Mesendoderm (in vitro differentiated cells): ENCODE results near the gene AKNA. TPM values are rescaled to one million over a fixed set of nuclear protein-coding genes. Genes with fewer than 3 reads are reported as not detected.

Experiments
- DNase-seq: peaks from one replicate; pipeline ENCODE4 v3.0.0; 2013
- H2AK5ac ChIP-seq: 2 replicates; pipeline ENCODE4 v1.6.1; 2013; ENCODE audit warnings: low read length, inconsistent platforms
- H2BK120ac ChIP-seq: 2 replicates; pipeline ENCODE4 v1.6.1; 2013; ENCODE audit warnings: low read depth, mild to moderate bottlenecking, low read length, moderate library complexity, mixed read lengths
- H2BK15ac ChIP-seq: replicated peaks from 2 replicates; pipeline ENCODE4 v1.6.1; 2013; ENCODE audit warnings: low read depth, mild to moderate bottlenecking, moderate library complexity
- H2BK5ac ChIP-seq: 2 replicates; pipeline ENCODE4 v1.6.1; 2013; ENCODE audit warnings: low read length, inconsistent platforms
- H3K18ac ChIP-seq: 2 replicates; pipeline ENCODE4 v1.6.1; 2013; ENCODE audit warnings: mild to moderate bottlenecking, low read length, mixed read lengths
- H3K23ac ChIP-seq: one replicate; pipeline ENCODE4 v1.6.1; 2013; ENCODE audit warnings: low read length
- H3K27ac ChIP-seq: 2 replicates; pipeline ENCODE4 v1.5.1; 2013; ENCODE audit warnings: low read depth, mild to moderate bottlenecking, inconsistent platforms, low read length, moderate library complexity
- H3K27me3 ChIP-seq: 2 replicates; pipeline ENCODE4 v1.6.1; 2013; ENCODE audit warnings: low read length, control low read depth, mild to moderate bottlenecking, inconsistent platforms; ENCODE audit not compliant: insufficient read depth, poor library complexity
- H3K36me3 ChIP-seq: 2 replicates; pipeline ENCODE4 v1.6.1; 2013; ENCODE audit warnings: low read length, inconsistent platforms; ENCODE audit not compliant: control insufficient read depth, insufficient read depth
- H3K4ac ChIP-seq: one replicate; pipeline ENCODE4 v1.6.1; 2013; ENCODE audit warnings: low read depth, mild to moderate bottlenecking, low read length, moderate library complexity
- H3K4me1 ChIP-seq: 2 replicates; pipeline ENCODE4 v1.6.1; 2013; ENCODE audit warnings: low read depth, low read length, inconsistent platforms; ENCODE audit not compliant: control insufficient read depth
- H3K4me2 ChIP-seq: 2 replicates; pipeline ENCODE4 v1.6.1; 2013; ENCODE audit warnings: low read length
- H3K4me3 ChIP-seq: 2 replicates; pipeline ENCODE4 v1.5.1; 2013; ENCODE audit warnings: mild to moderate bottlenecking, low read length
- H3K56ac ChIP-seq: one replicate; pipeline ENCODE4 v1.6.1; 2013; ENCODE audit warnings: low read length
- H3K79me1 ChIP-seq: 2 replicates; pipeline ENCODE4 v1.6.1; 2013; ENCODE audit warnings: low read length, inconsistent platforms
- H3K79me2 ChIP-seq: 2 replicates; pipeline ENCODE4 v1.6.1; 2013; ENCODE audit warnings: mild to moderate bottlenecking, low read length; ENCODE audit not compliant: control insufficient read depth, insufficient read depth
- H3K9ac ChIP-seq: 2 replicates; pipeline ENCODE4 v1.6.1; 2013; ENCODE audit warnings: low read length, inconsistent platforms
- H4K5ac ChIP-seq: one replicate; pipeline ENCODE4 v1.6.1; 2013; ENCODE audit warnings: low read length
- H4K8ac ChIP-seq: one replicate; pipeline ENCODE4 v1.6.1; 2013; ENCODE audit warnings: low read depth, mild to moderate bottlenecking, control low read depth, low read length, moderate library complexity
- WGBS: extraction: QIAGEN DNeasy Blood & Tissue Kit; methylation state at CpG from one replicate; pipeline ENCODE4 v1.1.7; 2013; ENCODE audit warnings: low lambda C conversion rate, missing lambda C conversion rate; ENCODE audit not compliant: insufficient coverage; ENCODE audit errors: extremely low coverage; 5-methylcytosine and 5-hydroxymethylcytosine counted together
- polyA plus RNA-seq, 2 experiments: library from polyadenylated mRNA; stranded (reverse); fragments of 200-250 nt; gene quantifications; one replicate each; pipeline ENCODE4 v1.2.3, GENCODE V29; 2013

Gene AKNA, protein sequence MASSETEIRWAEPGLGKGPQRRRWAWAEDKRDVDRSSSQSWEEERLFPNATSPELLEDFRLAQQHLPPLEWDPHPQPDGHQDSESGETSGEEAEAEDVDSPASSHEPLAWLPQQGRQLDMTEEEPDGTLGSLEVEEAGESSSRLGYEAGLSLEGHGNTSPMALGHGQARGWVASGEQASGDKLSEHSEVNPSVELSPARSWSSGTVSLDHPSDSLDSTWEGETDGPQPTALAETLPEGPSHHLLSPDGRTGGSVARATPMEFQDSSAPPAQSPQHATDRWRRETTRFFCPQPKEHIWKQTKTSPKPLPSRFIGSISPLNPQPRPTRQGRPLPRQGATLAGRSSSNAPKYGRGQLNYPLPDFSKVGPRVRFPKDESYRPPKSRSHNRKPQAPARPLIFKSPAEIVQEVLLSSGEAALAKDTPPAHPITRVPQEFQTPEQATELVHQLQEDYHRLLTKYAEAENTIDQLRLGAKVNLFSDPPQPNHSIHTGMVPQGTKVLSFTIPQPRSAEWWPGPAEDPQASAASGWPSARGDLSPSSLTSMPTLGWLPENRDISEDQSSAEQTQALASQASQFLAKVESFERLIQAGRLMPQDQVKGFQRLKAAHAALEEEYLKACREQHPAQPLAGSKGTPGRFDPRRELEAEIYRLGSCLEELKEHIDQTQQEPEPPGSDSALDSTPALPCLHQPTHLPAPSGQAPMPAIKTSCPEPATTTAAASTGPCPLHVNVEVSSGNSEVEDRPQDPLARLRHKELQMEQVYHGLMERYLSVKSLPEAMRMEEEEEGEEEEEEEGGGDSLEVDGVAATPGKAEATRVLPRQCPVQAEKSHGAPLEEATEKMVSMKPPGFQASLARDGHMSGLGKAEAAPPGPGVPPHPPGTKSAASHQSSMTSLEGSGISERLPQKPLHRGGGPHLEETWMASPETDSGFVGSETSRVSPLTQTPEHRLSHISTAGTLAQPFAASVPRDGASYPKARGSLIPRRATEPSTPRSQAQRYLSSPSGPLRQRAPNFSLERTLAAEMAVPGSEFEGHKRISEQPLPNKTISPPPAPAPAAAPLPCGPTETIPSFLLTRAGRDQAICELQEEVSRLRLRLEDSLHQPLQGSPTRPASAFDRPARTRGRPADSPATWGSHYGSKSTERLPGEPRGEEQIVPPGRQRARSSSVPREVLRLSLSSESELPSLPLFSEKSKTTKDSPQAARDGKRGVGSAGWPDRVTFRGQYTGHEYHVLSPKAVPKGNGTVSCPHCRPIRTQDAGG (N-terminal part only)
- polyA plus RNA-seq (2013, experiment 1 of 2): 9.6 TPM
- 10.0 TPM for polyA plus RNA-seq (2013, experiment 2 of 2)

DNA sequence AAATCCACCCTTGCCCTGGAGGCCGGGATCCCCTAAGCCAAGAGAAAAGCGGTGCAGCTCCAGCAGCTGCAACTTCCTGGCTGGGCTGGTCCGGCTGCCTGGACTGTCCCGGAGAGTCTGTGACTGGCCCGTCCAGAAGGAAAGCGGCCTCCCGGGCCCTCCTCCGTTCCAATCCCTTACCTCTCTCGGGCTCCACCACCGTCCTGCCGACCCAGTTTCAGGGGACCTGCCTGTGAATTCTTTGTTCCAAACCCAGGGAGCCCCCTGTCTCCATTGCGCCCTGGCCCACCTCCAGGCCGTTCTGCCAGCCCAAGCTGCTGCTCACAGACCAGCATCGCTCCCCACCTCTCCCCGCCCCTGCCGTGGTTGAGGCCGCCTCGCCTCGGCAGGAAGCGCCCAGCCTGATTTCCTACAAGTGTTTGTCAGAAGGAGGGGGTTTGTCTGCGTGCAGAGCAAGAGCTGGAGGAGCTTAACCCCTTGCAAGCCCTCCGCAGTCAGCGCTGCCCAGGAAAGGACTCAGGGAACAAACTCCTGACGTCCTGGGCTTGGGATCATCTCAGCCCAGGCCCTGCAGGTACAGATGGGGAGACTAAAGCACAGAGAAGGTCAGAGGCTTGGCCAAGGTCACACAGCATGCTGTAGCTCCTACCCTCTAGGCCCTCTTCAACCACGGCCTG lies at the start of gene AKNA:
AKNA (minus strand) TSS at position 303 of the 677 bp plus-strand sequence. CDS start 6,649 bp downstream, outside the sequence.
- H3K79me2 ChIP-seq: no peaks in the 10 kb centered on the region
- H3K79me1 ChIP-seq: peaks cover 2% of the 10 kb centered on the region
- no peak within 1 kb of the TSS for H2AK5ac ChIP-seq
- peak within 1 kb of the TSS; percentile 59 for H3K9ac ChIP-seq
- H3K56ac ChIP-seq: peak within 1 kb of the TSS; percentile 81
- H3K27ac ChIP-seq: no peak within 1 kb of the TSS
- DNase-seq: peak; percentile 90
- H2BK15ac ChIP-seq: no peak within 1 kb of the TSS
- no peak within 1 kb of the TSS for H3K18ac ChIP-seq
- peak within 1 kb of the TSS; percentile 35 for H3K4me2 ChIP-seq
- no peak within 1 kb of the TSS for H4K5ac ChIP-seq
- no peaks in the 10 kb centered on the region for H3K27me3 ChIP-seq
- H3K4me1 ChIP-seq: peaks cover 7% of the 10 kb centered on the region
- WGBS: no CpG with 5 or more reads among the region's 25 CpGs
- no peak within 1 kb of the TSS for H4K8ac ChIP-seq
- no peak within 1 kb of the TSS for H2BK120ac ChIP-seq
- no peak within 1 kb of the TSS for H3K4me3 ChIP-seq
- H3K36me3 ChIP-seq: no peaks in the 10 kb centered on the region
- peak within 1 kb of the TSS; percentile 7 for H2BK5ac ChIP-seq
- no peak within 1 kb of the TSS for H3K4ac ChIP-seq
- H3K23ac ChIP-seq: peak within 1 kb of the TSS; percentile 74

DNA sequence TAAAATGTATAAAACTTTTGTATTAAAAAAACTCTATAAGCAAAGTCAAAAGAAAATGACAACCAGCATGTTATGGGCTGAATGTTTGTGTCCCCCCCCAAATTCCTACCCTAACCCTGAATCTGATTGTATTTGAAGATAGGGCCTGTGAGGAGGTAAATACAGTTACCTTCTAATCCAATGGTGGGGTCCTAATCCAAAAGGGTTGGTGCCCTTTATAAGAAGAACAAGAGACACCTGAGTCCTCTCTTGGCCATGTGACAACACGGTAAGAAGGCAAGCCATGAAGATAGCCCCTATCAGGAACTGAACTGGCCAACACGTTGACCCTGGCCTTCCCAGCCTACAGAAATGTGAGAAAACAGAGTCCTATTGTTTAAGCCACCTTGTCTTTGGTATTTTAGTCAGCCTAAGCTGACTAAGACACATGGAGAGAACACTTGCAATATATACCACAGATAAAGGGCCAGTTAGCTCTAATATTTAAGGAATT lies 49.7 kb upstream of the AKNA start:
- Histone ChIP-seq H3K4me3 (no peak overlapping the region), H3K4me2 (no peak overlapping the region), H3K18ac (no peak overlapping the region), H2BK120ac (no peak overlapping the region), H3K36me3 (no peaks in the 10 kb centered on the region), H3K4me1 (no peaks in the 10 kb centered on the region), H3K23ac (no peak overlapping the region), H3K79me1 (no peaks in the 10 kb centered on the region), H4K5ac (no peak overlapping the region), H2BK15ac (no peak overlapping the region), H3K56ac (no peak overlapping the region), H3K79me2 (no peaks in the 10 kb centered on the region), H4K8ac (no peak overlapping the region), H3K9ac (no peak overlapping the region), H3K27me3 (no peaks in the 10 kb centered on the region), H3K4ac (no peak overlapping the region), H2BK5ac (no peak overlapping the region), H3K27ac (no peak overlapping the region), H2AK5ac (no peak overlapping the region)
- WGBS: no CpG with 5 or more reads among the region's 2 CpGs
- DNase-seq: no peak

DNA sequence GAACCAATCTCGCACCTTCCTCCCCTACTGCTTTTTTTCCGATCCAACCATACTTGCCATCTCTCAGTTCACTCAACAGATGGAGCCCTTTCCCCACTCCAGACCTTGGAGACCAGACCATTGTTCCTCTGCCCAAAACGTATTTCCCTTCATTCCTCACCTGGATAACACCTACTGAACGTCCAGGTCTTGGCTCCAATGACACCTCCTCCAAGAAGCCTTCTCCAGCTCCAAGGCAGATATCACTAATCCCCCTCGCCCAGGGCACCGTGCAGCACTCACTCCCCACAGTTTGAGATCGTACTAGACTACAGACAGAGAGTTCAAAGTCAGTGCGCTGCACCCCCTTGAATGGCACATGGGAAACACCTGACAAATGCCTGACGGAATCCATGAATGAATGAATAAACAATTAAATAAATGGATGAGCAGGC lies 47.1 kb upstream of the AKNA start:
- Histone ChIP-seq H3K27me3 (no peaks in the 10 kb centered on the region), H3K4me2 (no peak overlapping the region), H2BK120ac (no peak overlapping the region), H3K79me2 (no peaks in the 10 kb centered on the region), H3K4ac (no peak overlapping the region), H3K27ac (no peak overlapping the region), H2BK15ac (no peak overlapping the region), H3K56ac (no peak overlapping the region), H3K4me3 (no peak overlapping the region), H4K8ac (no peak overlapping the region), H3K36me3 (no peaks in the 10 kb centered on the region), H2AK5ac (no peak overlapping the region), H3K18ac (no peak overlapping the region), H3K9ac (no peak overlapping the region), H4K5ac (no peak overlapping the region), H3K23ac (no peak overlapping the region), H3K4me1 (no peaks in the 10 kb centered on the region), H3K79me1 (no peaks in the 10 kb centered on the region), H2BK5ac (no peak overlapping the region)
- DNase-seq: peak; percentile 81
- WGBS: no CpG with 5 or more reads among the region's 9 CpGs

DNA sequence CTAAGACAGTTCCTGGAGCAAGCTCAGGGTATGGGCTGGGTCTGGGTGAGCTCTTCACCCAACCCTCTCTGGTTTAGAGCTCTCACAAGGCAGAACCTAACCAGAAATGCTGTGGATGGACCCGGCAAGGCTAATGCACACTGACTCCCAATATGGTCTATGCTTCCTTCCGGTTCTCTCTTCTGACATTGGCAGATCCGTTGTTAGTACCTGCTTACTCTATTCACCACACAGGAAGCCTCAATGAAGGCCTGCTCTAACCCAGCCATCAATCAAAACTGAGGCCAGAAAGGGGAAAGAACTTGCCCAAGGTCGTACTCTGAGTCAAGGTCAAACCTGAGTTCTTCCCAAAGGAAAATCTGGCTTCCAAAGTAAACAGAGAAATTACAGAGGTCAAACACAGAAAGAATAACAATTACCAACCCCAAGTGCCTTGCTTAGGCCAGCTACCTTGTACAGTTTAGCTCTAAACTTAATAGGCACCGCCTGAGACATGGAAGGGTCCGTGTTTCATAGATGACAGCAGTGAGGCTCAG lies 46.0 kb upstream of the AKNA start:
- WGBS: no CpG with 5 or more reads among the region's 6 CpGs
- Histone ChIP-seq H3K79me1 (no peaks in the 10 kb centered on the region), H3K23ac (no peak overlapping the region), H2BK15ac (no peak overlapping the region), H3K27ac (no peak overlapping the region), H3K4me1 (no peaks in the 10 kb centered on the region), H3K4me3 (no peak overlapping the region), H2AK5ac (no peak overlapping the region), H2BK120ac (no peak overlapping the region), H3K56ac (no peak overlapping the region), H4K5ac (no peak overlapping the region), H4K8ac (no peak overlapping the region), H3K36me3 (no peaks in the 10 kb centered on the region), H3K18ac (no peak overlapping the region), H3K79me2 (no peaks in the 10 kb centered on the region), H3K4ac (no peak overlapping the region), H3K4me2 (no peak overlapping the region), H2BK5ac (no peak overlapping the region), H3K27me3 (no peaks in the 10 kb centered on the region), H3K9ac (no peak overlapping the region)
- DNase-seq: no peak

DNA sequence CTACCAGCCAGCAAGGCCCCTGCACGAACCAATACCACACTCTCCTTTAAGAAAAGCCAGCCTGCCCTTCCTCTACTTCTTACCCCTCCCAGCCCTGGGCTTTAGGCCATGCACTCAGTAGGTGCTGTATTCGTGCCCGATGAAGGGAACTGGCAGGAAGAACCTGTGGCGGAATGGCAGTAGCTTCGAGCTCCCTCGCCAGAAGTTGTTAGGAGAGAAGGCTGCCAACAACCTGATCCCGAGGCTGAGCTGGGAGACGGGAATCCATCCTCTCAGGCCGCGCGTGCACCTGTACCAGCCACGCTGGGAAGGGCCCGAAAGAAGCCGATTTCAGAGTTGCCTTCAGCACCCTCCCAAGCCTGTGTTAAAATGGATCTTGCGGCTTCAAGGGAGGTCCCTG lies 45.3 kb upstream of the AKNA start:
- H2BK120ac ChIP-seq: no peak overlapping the region
- H2BK15ac ChIP-seq: no peak overlapping the region
- no peak overlapping the region for H3K23ac ChIP-seq
- no peak overlapping the region for H4K8ac ChIP-seq
- no peak overlapping the region for H3K4me3 ChIP-seq
- no peak overlapping the region for H2AK5ac ChIP-seq
- no peak for DNase-seq
- no peak overlapping the region for H3K56ac ChIP-seq
- no peak overlapping the region for H2BK5ac ChIP-seq
- no peak overlapping the region for H4K5ac ChIP-seq
- H3K36me3 ChIP-seq: no peaks in the 10 kb centered on the region
- H3K4me1 ChIP-seq: no peaks in the 10 kb centered on the region
- no peak overlapping the region for H3K4me2 ChIP-seq
- no CpG with 5 or more reads among the region's 15 CpGs for WGBS
- H3K18ac ChIP-seq: no peak overlapping the region
- H3K79me2 ChIP-seq: no peaks in the 10 kb centered on the region
- no peak overlapping the region for H3K27ac ChIP-seq
- no peaks in the 10 kb centered on the region for H3K79me1 ChIP-seq
- H3K4ac ChIP-seq: no peak overlapping the region
- H3K27me3 ChIP-seq: no peaks in the 10 kb centered on the region
- H3K9ac ChIP-seq: no peak overlapping the region
